Astrocyte of the cerebellum (primary cell): Measurements from ENCODE around the gene ZNF385A.

Experiments
- DNase-seq: peaks from one replicate; pipeline ENCODE4 v3.0.0-alpha.2; 2011; ENCODE audit warnings: low read depth
- H3K4me3 ChIP-seq: 2 replicates; pipeline ENCODE4 v1.5.1; 2011; ENCODE audit warnings: mild to moderate bottlenecking, low read depth, low read length, moderate library complexity
- in situ Hi-C: cut with HindIII; loops from 2 replicates; pipeline ENCODE4 v1.10.0; 2017; ENCODE audit warnings: low sequenced_read_pairs
- TF ChIP-seq, protein P1 (sequence below): IDR thresholded peaks from 2 replicates; pipeline ENCODE4 v1.5.1; 2012; ENCODE audit warnings: low read length, low read depth, moderate library complexity, mild to moderate bottlenecking; ENCODE audit errors: missing control alignments

Gene ZNF385A

DNA sequence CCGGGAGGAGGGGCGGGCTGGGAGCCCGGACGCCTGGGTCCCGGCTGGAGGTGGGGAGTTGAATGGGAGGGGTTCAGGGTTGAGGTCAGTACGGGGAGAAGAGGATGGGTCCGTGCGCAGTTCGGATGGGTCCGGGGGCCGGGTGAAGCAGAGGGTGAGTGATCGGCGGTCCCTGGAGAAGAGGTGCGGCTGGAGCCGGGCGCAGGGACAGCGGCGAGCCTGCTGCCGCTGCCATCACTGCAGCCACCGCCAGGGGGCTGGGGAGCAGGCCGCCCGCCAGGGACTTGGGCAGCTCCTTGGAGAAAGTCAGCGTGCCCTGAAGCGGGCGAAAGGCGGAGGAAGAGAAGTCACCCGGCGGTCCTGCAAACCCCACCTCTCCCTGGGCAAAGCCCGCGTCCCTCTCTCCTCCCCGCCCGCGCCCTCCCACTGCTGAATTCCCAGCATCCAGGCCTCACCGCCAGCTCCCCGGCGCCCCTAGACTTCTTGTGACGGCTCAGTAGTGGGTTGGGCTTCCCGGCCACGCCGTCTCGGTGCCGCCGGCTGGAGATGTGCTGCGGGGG, 14.3 kb downstream of the ZNF385A start:
- DNase-seq = peak; percentile 46
- H3K4me3 ChIP-seq = peak overlapping the region; percentile 35
- TF ChIP-seq, protein P1, sequence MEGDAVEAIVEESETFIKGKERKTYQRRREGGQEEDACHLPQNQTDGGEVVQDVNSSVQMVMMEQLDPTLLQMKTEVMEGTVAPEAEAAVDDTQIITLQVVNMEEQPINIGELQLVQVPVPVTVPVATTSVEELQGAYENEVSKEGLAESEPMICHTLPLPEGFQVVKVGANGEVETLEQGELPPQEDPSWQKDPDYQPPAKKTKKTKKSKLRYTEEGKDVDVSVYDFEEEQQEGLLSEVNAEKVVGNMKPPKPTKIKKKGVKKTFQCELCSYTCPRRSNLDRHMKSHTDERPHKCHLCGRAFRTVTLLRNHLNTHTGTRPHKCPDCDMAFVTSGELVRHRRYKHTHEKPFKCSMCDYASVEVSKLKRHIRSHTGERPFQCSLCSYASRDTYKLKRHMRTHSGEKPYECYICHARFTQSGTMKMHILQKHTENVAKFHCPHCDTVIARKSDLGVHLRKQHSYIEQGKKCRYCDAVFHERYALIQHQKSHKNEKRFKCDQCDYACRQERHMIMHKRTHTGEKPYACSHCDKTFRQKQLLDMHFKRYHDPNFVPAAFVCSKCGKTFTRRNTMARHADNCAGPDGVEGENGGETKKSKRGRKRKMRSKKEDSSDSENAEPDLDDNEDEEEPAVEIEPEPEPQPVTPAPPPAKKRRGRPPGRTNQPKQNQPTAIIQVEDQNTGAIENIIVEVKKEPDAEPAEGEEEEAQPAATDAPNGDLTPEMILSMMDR = peak; percentile 86
- in situ Hi-C loops = loop anchor here (5.0 kb wide), 1 partner anchor 153 kb away; no protein-coding TSS in a partner anchor

DNA sequence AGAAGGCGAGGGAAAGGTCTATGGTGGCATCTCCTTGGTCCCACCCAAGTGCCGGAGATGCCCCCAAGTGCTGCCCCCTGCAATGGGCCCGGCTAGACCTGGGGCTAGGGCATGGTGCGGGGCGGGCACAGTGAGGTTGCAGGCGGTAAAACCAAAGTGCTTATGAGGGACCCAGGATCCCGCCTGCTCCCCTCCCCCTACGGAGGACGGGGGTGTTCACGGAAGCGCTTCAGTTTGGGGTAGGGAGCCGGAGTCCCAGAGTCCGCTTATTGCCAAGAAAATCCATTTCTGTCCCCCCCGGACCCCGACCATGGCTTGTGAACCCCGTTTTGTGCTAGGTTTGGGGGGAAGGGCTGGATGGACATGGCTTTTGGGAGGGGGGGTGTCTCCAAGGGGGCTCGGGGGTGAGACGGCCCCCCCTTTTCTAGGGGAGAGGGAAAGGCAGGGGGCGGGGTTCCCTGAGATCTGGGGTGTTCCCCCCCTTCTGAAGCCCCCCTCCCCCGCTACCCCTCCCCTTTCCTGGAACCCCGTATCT, 14.9 kb downstream of the ZNF385A start:
- in situ Hi-C loops = loop anchor here (5.0 kb wide), 1 partner anchor 152 kb away; no protein-coding TSS in a partner anchor
- TF ChIP-seq, protein P1 = no peak
- peak overlapping the region; percentile 35 for H3K4me3 ChIP-seq
- no peak for DNase-seq

DNA sequence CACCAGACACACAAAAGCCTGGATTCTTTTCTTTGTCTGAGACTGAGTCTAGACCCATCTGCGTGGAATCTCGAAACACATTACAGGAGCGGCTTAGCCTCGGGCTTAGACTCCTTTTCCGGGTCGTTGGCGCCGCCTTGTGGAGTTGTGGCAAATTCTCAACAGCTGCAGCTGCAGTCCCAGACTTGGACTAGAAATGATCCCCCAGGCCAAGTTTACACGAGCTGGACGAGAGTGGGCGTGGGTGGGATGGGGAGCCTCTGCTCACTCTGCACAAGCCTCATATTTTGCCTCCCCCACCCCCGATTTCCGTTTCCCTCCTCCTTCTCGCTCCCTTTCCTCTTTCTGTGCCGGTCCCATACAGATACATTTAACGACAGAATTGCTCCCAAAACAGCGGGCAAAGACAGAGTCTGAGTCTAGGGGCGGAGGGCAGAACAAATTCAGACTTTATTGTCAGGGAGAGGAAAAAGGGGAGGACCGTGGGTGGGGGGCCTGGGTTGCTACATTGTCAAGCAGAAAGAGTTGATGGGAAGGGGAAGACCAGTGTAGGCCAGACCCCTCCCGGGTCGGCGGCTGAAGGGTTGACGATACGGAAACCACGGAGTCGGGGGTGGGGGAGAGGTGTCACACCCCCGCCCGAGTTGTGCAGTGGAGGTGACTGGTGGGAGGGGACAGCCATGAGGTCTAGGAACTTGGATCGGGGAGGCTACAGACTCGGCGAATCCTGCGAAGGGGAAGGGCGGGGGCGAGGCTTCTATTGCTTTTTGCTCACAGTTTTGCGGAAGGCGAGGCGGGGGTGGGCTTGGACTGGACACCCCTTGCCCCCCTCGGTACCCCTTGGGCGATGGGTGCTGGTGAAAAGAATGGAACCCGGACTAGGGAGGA, 15.6 kb downstream of the ZNF385A start:
- TF ChIP-seq, protein P1 = peak; percentile 93
- H3K4me3 ChIP-seq = peak overlapping the region; percentile 35
- peak; percentile 82 for DNase-seq
- in situ Hi-C loops = no loop called here

DNA sequence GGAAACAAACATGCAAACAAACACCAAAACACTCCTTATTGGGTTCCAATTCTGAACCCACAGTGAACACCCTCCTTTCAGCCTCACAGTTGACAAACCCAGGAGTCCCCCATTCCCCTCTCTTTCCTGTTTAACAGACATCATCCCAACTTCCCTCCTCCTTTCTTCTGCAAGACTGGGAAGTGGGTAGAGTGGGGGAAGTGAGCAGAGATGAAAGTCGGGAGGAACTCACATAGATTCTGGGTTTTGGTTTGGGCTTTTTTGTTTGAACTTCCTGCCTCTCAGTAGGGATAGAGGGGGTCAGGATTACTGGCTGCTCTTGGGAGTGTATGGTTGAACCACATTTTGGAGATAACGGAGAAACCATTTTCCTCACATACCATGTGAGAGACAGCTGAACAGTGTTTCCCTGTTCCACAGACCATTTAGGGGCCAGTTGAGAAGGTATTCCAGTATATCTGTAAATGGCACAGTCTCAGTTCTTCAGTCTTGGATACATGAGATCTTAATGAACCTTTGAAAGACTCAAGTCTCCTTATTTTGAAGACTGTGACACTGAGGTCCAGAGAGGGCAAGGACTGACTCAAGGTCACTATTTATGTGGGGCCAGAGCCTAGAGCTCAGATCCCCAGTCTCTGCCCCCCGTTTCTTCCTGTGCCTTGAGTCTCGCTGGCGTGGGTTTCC, 16.4 kb downstream of the ZNF385A start:
- in situ Hi-C loops = no loop called here
- DNase-seq = no peak
- no peak overlapping the region for H3K4me3 ChIP-seq
- TF ChIP-seq, protein P1 = no peak

DNA sequence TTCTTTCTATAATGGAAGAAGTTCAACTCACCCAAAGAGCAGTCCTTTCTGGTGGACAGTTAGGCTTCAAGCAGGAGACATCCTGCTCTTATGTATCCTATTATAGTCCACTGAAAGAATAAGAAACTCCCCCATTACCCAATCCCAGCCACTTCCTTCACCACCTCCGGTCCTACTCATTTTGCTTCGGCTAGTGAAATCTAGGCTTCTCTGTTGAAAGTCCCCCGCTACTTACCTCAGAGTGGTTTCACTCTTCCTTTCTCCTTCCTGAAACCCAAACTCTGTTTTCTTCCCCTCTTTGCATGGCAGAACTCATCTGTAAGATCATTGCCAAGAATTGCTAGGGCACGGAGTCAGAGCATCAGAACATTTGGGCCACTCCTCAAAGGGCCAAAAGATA, 20.1 kb downstream of the ZNF385A start, which contains the start of gene GPR84:
TSS of gene GPR84 (minus strand) at position 74 of the 400 bp plus-strand sequence. CDS start 635 bp downstream, outside the sequence.
- no peak within 1 kb of the TSS for H3K4me3 ChIP-seq
- in situ Hi-C loops = no loop called here
- DNase-seq = no peak
- TF ChIP-seq, protein P1 = no peak

DNA sequence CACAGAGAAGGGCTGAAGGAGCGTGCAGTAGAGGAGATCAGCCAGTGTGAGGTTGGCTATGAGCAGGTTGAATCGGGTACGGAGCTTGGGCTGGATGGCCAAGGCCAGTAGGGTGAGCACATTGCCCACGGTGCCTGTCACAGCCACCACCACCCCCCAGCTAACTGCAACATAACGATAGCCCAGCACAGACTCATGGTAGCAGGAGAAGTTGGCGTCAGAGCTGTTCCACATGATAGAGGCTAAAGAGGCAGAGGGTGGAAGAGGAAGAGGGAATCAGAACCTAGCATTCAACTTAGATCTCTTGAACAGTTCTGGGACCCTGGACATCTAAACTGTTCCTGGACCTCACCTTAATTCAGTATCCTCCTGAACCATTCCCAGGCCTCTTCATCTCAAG, 20.9 kb downstream of the ZNF385A start:
- no peak for DNase-seq
- no peak overlapping the region for H3K4me3 ChIP-seq
- TF ChIP-seq, protein P1 = no peak
- in situ Hi-C loops = no loop called here
